HepG2 (cell line): ENCODE results near the gene GGTA1. TPM values are rescaled to one million over a fixed set of nuclear protein-coding genes. Genes with fewer than 3 reads are reported as not detected.

Experiments used
- CHD2 ChIP-seq: IDR thresholded peaks from 2 replicates; pipeline ENCODE4 v1.6.1; 2011; ENCODE audit warnings: low read depth, low read length, improper control_type of control experiment
- CTCF ChIP-seq: sonication (generic); formaldehyde crosslinking; IDR thresholded peaks from 2 replicates; pipeline ENCODE4 v1.5.0; 2020; ENCODE audit warnings: mild to moderate bottlenecking, missing genetic modification reagents, moderate library complexity
- HMG20B ChIP-seq: conservative IDR thresholded peaks from 2 replicates; pipeline ENCODE4 v1.6.1; 2016; ENCODE audit warnings: missing genetic modification reagents, missing compliant biosample characterization
- HNRNPK ChIP-seq: fragments of 200-400 bp; formaldehyde crosslinking; IDR thresholded peaks from 2 replicates; pipeline ENCODE4 v1.6.1; 2018; ENCODE audit warnings: low read length, low read depth, moderate library complexity, mild to moderate bottlenecking; ENCODE audit not compliant: poor library complexity, severe bottlenecking
- JUN ChIP-seq: sonication (generic); formaldehyde crosslinking; IDR thresholded peaks from 2 replicates; pipeline ENCODE4 v1.4.0; 2020; ENCODE audit warnings: mild to moderate bottlenecking, missing genetic modification reagents
- KLF12 ChIP-seq: sonication (generic); formaldehyde crosslinking; IDR thresholded peaks from 2 replicates; pipeline ENCODE4 v1.4.0; 2020; ENCODE audit warnings: missing genetic modification reagents, borderline replicate concordance
- NFYC ChIP-seq: IDR thresholded peaks from 2 replicates; pipeline ENCODE4 v1.6.1; 2016; ENCODE audit warnings: missing genetic modification reagents, missing compliant biosample characterization
- NR2F2 ChIP-seq: IDR thresholded peaks from 2 replicates; pipeline ENCODE4 v1.6.1; 2012; ENCODE audit warnings: low read depth, inconsistent platforms, borderline replicate concordance
- POLR2A ChIP-seq, 2 experiments: IDR thresholded peaks; 2 replicates each; pipeline ENCODE4 v1.6.1; 2011; ENCODE audit warnings: low read depth in 2 of 2, low read length in 2 of 2, mild to moderate bottlenecking in 1 of 2, moderate library complexity in 1 of 2; ENCODE audit not compliant: insufficient read depth in 1 of 2
- SIN3A ChIP-seq: IDR thresholded peaks from 2 replicates; pipeline ENCODE4 v1.6.1; 2011; ENCODE audit warnings: low read depth, mild to moderate bottlenecking, control low read depth, low read length, borderline replicate concordance
- SMYD3 ChIP-seq: sonication (generic); formaldehyde crosslinking; IDR thresholded peaks from 2 replicates; pipeline ENCODE4 v1.8.1; 2023; ENCODE audit warnings: mild to moderate bottlenecking, missing genetic modification reagents
- SSRP1 ChIP-seq: IDR thresholded peaks from 2 replicates; pipeline ENCODE4 v1.6.1; 2016; ENCODE audit warnings: control low read depth
- U2AF2 ChIP-seq: fragments of 200-400 bp; formaldehyde crosslinking; IDR thresholded peaks from 2 replicates; pipeline ENCODE4 v1.6.1; 2017; ENCODE audit warnings: low read depth, mild to moderate bottlenecking, low read length
- XRCC5 ChIP-seq: fragments of 200-400 bp; formaldehyde crosslinking; optimal IDR thresholded peaks from 2 replicates; pipeline ENCODE3; 2017; ENCODE audit warnings: mild to moderate bottlenecking, low read length
- ZBTB1 ChIP-seq: sonication (generic); formaldehyde crosslinking; IDR thresholded peaks from 2 replicates; pipeline ENCODE4 v1.4.0; 2020; ENCODE audit warnings: missing genetic modification reagents, borderline replicate concordance
- ZBTB21 ChIP-seq: sonication (generic); formaldehyde crosslinking; IDR thresholded peaks from 2 replicates; pipeline ENCODE4 v1.4.0; 2020; ENCODE audit warnings: missing genetic modification reagents
- ZFYVE20 ChIP-seq: sonication (generic); formaldehyde crosslinking; IDR thresholded peaks from 2 replicates; pipeline ENCODE4 v1.8.0; 2023; ENCODE audit warnings: low read depth, mild to moderate bottlenecking, moderate library complexity, missing genetic modification reagents, borderline replicate concordance
- ZNF160 ChIP-seq: sonication (generic); formaldehyde crosslinking; IDR thresholded peaks from 2 replicates; pipeline ENCODE4 v1.8.0; 2022; ENCODE audit warnings: mild to moderate bottlenecking, inconsistent platforms, missing genetic modification reagents
- ZNF230 ChIP-seq: sonication (generic); formaldehyde crosslinking; IDR thresholded peaks from 2 replicates; pipeline ENCODE4 v1.4.0; 2020; ENCODE audit warnings: mild to moderate bottlenecking, missing genetic modification reagents
- ZNF251 ChIP-seq: sonication (generic); formaldehyde crosslinking; IDR thresholded peaks from 2 replicates; pipeline ENCODE4 v1.9.0; 2021; ENCODE audit warnings: mild to moderate bottlenecking, missing genetic modification reagents
- ZNF264 ChIP-seq: sonication (generic); formaldehyde crosslinking; IDR thresholded peaks from 2 replicates; pipeline ENCODE4 v1.4.0; 2020; ENCODE audit warnings: missing genetic modification reagents
- ZNF335 ChIP-seq: sonication (generic); formaldehyde crosslinking; IDR thresholded peaks from 2 replicates; pipeline ENCODE4 v1.4.0; 2020; ENCODE audit warnings: missing genetic modification reagents
- ZNF367 ChIP-seq: sonication (generic); formaldehyde crosslinking; IDR thresholded peaks from 2 replicates; pipeline ENCODE4 v1.4.0; 2020; ENCODE audit warnings: missing genetic modification reagents, borderline replicate concordance
- ZNF607 ChIP-seq: sonication (generic); formaldehyde crosslinking; IDR thresholded peaks from 2 replicates; pipeline ENCODE4 v1.5.1; 2020; ENCODE audit warnings: missing genetic modification reagents, mild to moderate bottlenecking, borderline replicate concordance
- ZNF781 ChIP-seq: sonication (generic); formaldehyde crosslinking; IDR thresholded peaks from 2 replicates; pipeline ENCODE4 v1.5.1; 2020; ENCODE audit warnings: borderline replicate concordance, mild to moderate bottlenecking, missing genetic modification reagents; ENCODE audit errors: not compliant biosample characterization
- ZSCAN29 ChIP-seq: sonication (generic); formaldehyde crosslinking; conservative IDR thresholded peaks from 2 replicates; pipeline ENCODE4 v1.4.0; 2020; ENCODE audit warnings: mild to moderate bottlenecking, missing genetic modification reagents
- polyA plus RNA-seq, 8 experiments: library from polyadenylated mRNA; depleted of rRNA in 3 of 8; stranded (reverse) in 7 of 8; unstranded in 1 of 8; fragments of >200 nt; fragmentation: Illumina TruSeq in 4 of 8; extraction: Trizol in 4 of 8; gene quantifications; 2 replicates each; pipeline versions ENCODE4 v1.2.1 to v1.2.3, GENCODE V29; 2011 to 2016; ENCODE audit warnings: low read depth in 4 of 8, missing spikeins in 1 of 8, mixed read lengths in 1 of 8; ENCODE audit not compliant: insufficient read depth in 1 of 8
- total RNA-seq, 5 experiments: library from RNA; depleted of rRNA; stranded (reverse); fragments of >200 nt; fragmentation: Illumina TruSeq; extraction: Trizol; gene quantifications; 2 replicates each; pipeline ENCODE4 v1.2.3, GENCODE V29; 2016; ENCODE audit warnings: low read depth in 1 of 5
- TF ChIP-seq, protein P1 (sequence below): IDR thresholded peaks from 2 replicates; pipeline ENCODE4 v1.6.1; 2018; ENCODE audit warnings: missing genetic modification reagents
- TF ChIP-seq, protein P2 (sequence below): sonication (generic); formaldehyde crosslinking; IDR thresholded peaks from 2 replicates; pipeline ENCODE4 v1.4.0; 2020; ENCODE audit warnings: mild to moderate bottlenecking, missing genetic modification reagents, borderline replicate concordance

The GGTA1 gene
- total and polyA plus RNA-seq, 2 of the 13 experiments (the other 11 are each of a cell fraction or from before 2014, with no cell fraction given): not detected

GRCh38 chr9:121424024-121424432 is 75.6 kb downstream of the GGTA1 start (continued):
- TF ChIP-seq, protein P1, sequence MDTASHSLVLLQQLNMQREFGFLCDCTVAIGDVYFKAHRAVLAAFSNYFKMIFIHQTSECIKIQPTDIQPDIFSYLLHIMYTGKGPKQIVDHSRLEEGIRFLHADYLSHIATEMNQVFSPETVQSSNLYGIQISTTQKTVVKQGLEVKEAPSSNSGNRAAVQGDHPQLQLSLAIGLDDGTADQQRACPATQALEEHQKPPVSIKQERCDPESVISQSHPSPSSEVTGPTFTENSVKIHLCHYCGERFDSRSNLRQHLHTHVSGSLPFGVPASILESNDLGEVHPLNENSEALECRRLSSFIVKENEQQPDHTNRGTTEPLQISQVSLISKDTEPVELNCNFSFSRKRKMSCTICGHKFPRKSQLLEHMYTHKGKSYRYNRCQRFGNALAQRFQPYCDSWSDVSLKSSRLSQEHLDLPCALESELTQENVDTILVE: no peak
- TF ChIP-seq ZFYVE20 (CRISPR knock-in tag) (no peak), HMG20B (CRISPR knock-in tag) (peak; percentile 82), XRCC5 (no peak), CTCF (CRISPR knock-in tag) (no peak), CHD2 (no peak), KLF12 (CRISPR knock-in tag) (no peak), ZSCAN29 (CRISPR knock-in tag) (0 out of 2 replicates have a peak, but pooled peaks have one; percentile 59), ZNF335 (CRISPR knock-in tag) (no peak), ZNF607 (CRISPR knock-in tag) (no peak), ZNF781 (CRISPR knock-in tag) (no peak), ZNF264 (CRISPR knock-in tag) (peak; percentile 72), ZBTB21 (CRISPR knock-in tag) (no peak), SMYD3 (CRISPR knock-in tag) (0 out of 2 replicates have a peak, but pooled peaks have one; percentile 42), HNRNPK (no peak), ZNF230 (CRISPR knock-in tag) (no peak), SSRP1 (CRISPR knock-in tag) (no peak), ZNF367 (CRISPR knock-in tag) (no peak), POLR2A (IDR thresholded peaks at IDR 0.05; ENCODE audit: insufficient read depth in 1 of 2, low read depth in 2 of 2, low read length in 2 of 2) (no peak), U2AF2 (no peak), JUN (CRISPR knock-in tag) (peak; percentile 51; the same call in 1 of the 2 replicates), ZNF251 (no peak), NR2F2 (peak; percentile 98), ZNF160 (CRISPR knock-in tag) (0 out of 2 replicates have a peak, but pooled peaks have one; percentile 28), SIN3A (no peak), ZBTB1 (no peak), NFYC (CRISPR knock-in tag) (no peak)
- TF ChIP-seq, protein P2, sequence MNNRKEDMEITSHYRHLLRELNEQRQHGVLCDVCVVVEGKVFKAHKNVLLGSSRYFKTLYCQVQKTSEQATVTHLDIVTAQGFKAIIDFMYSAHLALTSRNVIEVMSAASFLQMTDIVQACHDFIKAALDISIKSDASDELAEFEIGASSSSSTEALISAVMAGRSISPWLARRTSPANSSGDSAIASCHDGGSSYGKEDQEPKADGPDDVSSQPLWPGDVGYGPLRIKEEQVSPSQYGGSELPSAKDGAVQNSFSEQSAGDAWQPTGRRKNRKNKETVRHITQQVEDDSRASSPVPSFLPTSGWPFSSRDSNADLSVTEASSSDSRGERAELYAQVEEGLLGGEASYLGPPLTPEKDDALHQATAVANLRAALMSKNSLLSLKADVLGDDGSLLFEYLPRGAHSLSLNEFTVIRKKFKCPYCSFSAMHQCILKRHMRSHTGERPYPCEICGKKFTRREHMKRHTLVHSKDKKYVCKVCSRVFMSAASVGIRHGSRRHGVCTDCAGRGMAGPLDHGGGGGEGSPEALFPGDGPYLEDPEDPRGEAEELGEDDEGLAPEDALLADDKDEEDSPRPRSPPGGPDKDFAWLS (CRISPR knock-in tag): no peak
